WERI-Rb-1 (cell line): ENCODE results near the gene EGFR.

Experiments
- DNase-seq: peaks from one replicate; pipeline ENCODE4 v3.0.0-alpha.2; 2020
- H3K27ac ChIP-seq: fragments of 250-450 bp; sonication (Bioruptor Pico); 2 replicates; pipeline ENCODE4 v1.5.1; 2020; ENCODE audit warnings: mild to moderate bottlenecking, moderate library complexity
- H3K27me3 ChIP-seq: fragments of 250-450 bp; sonication (Bioruptor Pico); 2 replicates; pipeline ENCODE4 v1.5.1; 2021; ENCODE audit warnings: mild to moderate bottlenecking, low read depth, moderate library complexity; ENCODE audit not compliant: insufficient read depth, severe bottlenecking
- H3K36me3 ChIP-seq: fragments of 250-450 bp; sonication (Bioruptor Pico); 2 replicates; pipeline ENCODE4 v1.5.1; 2020; ENCODE audit warnings: mild to moderate bottlenecking, moderate library complexity
- H3K4me3 ChIP-seq: 2 replicates; pipeline ENCODE4 v1.5.1; 2011; ENCODE audit warnings: low read depth, mild to moderate bottlenecking, control low read depth, low read length
- H3K9me3 ChIP-seq: fragments of 250-450 bp; sonication (Bioruptor Pico); 2 replicates; pipeline ENCODE4 v1.5.1; 2021; ENCODE audit warnings: mild to moderate bottlenecking, moderate library complexity; ENCODE audit not compliant: severe bottlenecking
- CTCF ChIP-seq: IDR thresholded peaks from 2 replicates; pipeline ENCODE4 v1.5.1; 2011; ENCODE audit warnings: low read depth, mild to moderate bottlenecking, control low read depth, inconsistent platforms, low read length

The EGFR gene

GRCh38 chr7:55071411-55072175, 52.8 kb downstream of the EGFR start:
- Histone ChIP-seq H3K27ac (no peak overlapping the region), H3K27me3 (no peaks in the 10 kb centered on the region), H3K4me3 (no peak overlapping the region), H3K9me3 (no peaks in the 10 kb centered on the region), H3K36me3 (no peaks in the 10 kb centered on the region)
- no peak for TF ChIP-seq CTCF
- no peak for DNase-seq

DNA sequence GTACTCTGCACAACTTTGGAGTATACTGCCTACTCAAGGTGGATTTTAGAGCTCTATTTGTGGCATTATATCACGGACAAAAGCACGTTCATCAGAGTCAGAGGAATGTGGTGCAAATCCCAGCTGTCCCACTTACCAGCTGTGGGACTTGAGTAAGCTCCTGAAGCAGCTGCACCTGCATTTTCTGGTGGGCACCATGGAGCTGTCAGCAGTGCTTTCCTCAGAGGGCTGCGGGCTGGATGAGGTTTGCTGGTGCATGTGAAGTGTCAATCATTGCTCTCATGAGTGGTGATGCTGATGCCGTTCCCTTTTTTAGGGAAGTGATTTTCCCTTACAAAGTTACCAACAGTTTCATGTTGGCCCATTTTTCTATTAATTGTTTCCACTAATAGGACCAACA, 53.4 kb downstream of the EGFR start:
- no peaks in the 10 kb centered on the region for H3K36me3 ChIP-seq
- no peak for TF ChIP-seq CTCF
- DNase-seq, result no peak
- H3K9me3 ChIP-seq, result no peaks in the 10 kb centered on the region
- H3K4me3 ChIP-seq, result no peak overlapping the region
- no peaks in the 10 kb centered on the region for H3K27me3 ChIP-seq
- no peak overlapping the region for H3K27ac ChIP-seq

GRCh38 chr7:55073051-55073511, 54.3 kb downstream of the EGFR start:
- Histone ChIP-seq H3K27me3 (no peaks in the 10 kb centered on the region), H3K36me3 (no peaks in the 10 kb centered on the region), H3K4me3 (no peak overlapping the region), H3K27ac (no peak overlapping the region), H3K9me3 (no peaks in the 10 kb centered on the region)
- no peak for TF ChIP-seq CTCF
- no peak for DNase-seq

GRCh38 chr7:55073976-55074528, 55.2 kb downstream of the EGFR start:
- no peak for TF ChIP-seq CTCF
- no peak overlapping the region for H3K27ac ChIP-seq
- H3K27me3 ChIP-seq, result no peaks in the 10 kb centered on the region
- no peaks in the 10 kb centered on the region for H3K9me3 ChIP-seq
- no peak for DNase-seq
- H3K4me3 ChIP-seq, result no peak overlapping the region
- no peaks in the 10 kb centered on the region for H3K36me3 ChIP-seq

GRCh38 chr7:55075464-55076021, 56.7 kb downstream of the EGFR start:
- Histone ChIP-seq H3K27ac (no peak overlapping the region), H3K9me3 (no peaks in the 10 kb centered on the region), H3K4me3 (no peak overlapping the region), H3K27me3 (no peaks in the 10 kb centered on the region), H3K36me3 (no peaks in the 10 kb centered on the region)
- TF ChIP-seq CTCF, result no peak
- no peak for DNase-seq
